SW 1271 (cell line): ENCODE measurements around the gene GALNT8.
"Not testable (repeated sequence)": the region's sequence is repeated elsewhere in the genome, so short reads cannot be mapped to it uniquely, and the experiment has no call there.

ENCODE experiments used
- DNase-seq, 2 experiments: peaks; one replicate each; lab custom pipeline; 2025; lab: John Stamatoyannopoulos, UW

The GALNT8 gene

DNA sequence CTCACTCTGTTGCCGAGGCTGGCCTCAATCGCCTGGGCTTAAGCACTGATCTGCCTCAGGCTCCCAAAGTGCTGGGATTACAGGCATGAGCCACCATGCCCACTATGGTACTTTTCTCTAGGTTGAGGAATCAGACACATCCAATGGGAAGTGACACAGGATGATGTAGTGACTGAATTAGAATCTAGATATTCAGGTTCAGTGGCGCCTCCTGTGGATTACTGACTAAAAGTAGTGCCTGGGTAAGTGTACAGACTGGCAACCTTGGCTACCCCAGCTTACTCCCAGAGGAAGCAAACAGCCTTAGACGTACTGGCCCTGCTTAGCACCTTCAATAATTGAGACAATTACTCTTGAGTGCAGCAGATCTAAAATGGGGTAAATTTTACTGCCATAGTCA, 22.8 kb downstream of the GALNT8 start:
- no peak for DNase-seq

DNA sequence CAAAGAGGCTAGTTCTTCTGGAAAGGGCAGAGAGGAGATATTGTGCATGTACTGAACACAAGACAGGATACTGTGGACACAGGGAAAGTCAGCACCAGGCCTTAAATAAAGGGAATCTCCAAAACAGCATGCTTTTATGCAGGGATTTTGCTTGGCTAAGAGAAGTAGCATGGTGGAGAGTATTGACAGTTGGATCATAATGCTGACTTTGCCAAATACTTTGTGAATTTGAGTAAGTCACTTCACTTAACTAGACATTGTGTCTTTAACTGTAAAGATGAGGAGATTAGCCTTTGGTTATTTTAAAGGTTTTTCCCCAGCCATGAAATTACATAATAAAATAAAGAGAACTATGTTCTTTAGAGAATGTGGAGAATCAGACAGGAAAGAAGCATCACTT, 24.5 kb downstream of the GALNT8 start:
- no peak for DNase-seq

DNA sequence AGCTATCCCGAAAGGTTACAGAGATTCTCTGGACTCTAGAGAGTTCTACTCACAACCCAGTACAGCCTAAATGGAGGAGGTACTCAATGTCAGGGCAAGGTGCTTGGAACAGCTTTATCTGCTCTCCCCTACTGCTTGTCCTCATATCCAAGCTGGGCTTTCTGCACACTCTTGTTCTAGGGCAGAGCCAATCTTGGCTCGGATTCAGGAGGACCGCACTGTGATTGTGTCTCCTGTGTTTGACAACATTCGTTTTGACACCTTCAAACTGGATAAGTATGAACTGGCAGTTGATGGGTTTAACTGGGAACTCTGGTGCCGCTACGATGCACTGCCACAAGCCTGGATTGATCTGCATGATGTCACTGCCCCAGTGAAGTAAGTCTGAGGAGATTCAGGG, 25.0 kb downstream of the GALNT8 start:
- DNase-seq, result no peak

DNA sequence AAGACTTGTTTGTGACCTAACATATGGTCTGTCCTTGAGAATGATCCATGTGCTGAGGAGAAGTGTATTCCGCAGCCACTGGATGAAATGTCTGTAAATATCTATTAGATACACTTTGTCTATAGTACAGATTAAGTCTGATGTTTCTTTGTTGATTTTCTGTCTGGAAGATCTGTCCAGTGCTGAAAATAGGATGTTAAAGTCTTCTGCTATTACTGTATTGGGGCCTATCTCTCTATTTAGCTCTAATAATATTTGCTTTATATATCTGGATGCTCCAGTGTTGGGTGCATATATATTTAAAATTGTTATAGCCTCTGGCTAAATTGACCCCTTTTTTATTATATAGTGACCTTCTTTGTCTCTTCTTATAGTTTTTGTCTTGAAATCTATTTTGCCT, 31.5 kb downstream of the GALNT8 start:
- DNase-seq, result not testable (repeated sequence)

DNA sequence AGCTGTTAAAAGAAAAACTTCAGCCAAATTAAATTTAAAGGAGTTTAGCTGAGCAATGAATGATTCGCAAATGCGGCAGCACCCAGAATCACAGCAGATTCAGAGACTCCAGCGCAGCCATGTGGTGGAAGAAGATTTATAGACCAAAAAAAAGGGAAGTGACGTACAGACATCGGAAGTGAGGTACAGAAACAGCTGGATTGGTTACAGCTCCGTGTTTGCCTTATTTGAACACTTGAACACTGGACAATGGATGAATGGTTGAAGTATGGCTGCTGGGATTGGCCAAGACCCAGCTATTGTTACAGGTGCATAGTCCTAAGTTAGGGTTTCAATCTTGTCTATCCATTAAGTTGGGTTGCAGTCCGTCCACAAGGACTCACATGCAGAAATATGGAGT, 42.6 kb downstream of the GALNT8 start:
- no peak for DNase-seq

DNA sequence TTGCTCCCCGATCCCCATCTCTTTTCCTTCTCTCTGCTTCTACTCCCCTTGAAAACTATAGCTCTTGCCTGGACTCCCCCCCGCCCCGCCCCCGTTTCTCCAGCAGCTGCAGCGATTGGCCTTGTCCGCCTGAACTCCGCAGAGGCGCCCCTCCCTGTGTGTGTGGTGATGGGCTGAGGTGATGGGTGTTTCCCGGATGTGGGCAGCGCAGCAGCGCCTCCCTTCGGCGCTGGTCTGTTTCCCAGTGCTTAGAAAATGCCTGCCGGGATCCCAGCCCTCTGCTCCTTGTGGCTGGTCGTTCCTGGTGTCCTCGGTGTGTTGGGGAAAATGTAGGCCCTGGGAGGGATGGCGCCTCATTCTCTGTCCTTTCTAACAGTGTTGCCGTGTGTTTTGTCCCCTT, 43.3 kb downstream of the GALNT8 start:
- DNase-seq, result no peak

DNA sequence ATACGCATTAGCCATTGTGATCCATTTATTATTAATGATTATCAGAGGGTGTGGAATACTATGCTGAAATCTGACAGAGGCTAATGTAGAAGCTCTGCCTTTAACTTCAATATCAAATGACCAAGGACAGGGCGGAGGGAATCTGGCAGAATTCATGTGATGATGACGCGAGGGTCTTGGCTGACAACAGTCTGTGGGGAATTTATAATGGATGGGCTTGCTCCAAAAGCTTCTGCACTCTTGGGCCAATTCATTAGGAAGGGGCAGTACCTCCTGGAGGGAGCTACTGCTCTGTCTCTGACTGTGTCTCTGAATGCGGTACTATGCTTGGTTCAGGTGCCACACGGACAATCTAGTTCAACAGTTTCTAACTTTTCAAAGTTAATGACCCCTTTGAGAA, 46.2 kb downstream of the GALNT8 start:
- no peak for DNase-seq

DNA sequence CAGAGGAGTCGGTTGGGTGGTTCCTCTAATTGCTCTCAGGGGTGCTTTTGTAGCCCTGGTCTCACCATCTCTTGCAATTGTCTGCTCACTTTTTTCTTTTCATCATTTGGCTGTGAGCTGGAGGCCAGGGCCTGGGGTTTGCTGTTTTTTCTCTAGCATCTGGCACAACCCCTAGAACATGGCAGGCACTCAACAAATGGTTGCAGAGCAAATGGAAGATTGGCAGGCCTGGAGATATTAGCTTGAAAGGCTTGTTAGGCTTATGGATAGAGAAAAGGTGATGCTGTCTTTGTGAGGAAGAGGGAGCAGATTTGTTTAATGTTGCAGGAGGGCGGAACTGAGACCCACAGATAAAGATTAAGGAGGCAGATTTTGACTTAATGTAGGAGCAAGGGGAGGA, 47.0 kb downstream of the GALNT8 start:
- DNase-seq, result no peak

DNA sequence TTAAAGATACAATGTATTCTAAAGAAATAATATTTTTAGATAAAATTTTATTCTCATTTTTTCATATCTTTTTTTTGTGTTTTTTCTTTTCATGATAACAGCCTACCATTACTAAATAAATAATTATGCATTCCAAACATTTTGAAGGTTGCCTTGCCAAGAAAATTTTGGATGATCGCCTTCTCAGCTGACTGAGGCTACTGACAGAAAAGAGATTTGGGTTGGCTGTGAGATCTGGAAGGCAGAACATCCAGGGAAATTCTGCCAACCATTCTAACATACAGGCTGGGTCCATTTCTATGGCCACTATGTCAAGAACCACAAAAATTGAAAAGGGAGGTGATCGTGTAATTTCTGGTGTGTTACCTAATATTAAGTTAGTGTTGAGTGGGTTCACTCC, 48.1 kb downstream of the GALNT8 start:
- no peak for DNase-seq

DNA sequence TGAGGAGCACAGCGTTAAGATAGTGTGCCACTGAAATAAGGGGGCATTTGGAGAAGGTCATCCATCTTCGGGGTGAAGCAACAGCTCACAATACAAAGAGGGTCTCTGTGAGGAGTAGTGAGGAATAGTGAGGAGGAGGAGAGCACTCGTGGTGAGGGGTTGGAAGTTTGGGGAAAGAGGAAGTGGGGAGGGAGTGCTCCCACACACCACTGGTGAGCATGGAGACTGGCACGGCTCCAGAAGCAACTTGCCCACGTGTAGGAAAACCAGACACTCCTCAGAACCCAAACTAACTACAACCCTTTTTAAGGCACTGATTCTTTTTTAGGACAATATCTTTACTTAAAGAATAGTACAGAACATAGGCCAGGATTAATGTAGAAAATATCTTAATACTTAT, 48.9 kb downstream of the GALNT8 start:
- no peak for DNase-seq

DNA sequence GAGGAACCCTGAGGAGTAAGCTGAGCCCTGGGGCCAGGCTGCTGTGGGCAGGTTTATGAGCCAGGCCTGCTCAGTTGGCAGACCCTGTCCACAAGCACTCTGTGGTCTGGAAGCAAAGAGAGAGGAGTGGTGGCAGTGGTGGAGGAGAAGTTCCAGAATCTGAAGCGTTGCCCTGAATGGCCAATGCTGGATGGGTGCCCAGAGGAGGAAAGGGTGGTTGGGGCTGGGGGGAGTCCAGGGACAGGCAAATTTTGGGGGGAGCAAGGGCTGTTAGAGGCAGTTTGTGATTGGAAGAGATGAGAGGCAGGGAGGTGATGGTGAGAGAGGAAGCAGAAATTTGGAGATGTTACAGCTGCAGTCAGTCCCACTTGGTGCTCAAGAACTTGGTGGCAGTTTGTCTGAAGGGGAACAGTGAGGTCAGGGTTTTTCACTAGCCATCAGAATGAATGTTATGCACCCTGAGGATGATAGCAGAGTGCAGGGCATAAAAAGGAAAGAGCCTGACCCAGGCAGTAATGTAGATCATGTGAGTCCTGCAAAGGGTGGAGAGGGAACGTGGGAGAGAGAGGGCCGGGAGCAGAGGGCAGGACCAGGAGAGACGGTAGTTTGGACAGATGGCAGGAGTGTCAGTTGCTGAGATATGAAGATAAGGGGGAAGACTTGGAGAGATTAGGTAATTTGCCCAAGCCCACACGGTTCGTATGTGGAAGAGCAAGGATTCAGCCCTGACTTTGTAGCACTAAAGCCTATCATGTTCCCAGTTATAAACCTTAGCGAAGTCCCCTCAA, 51.2 kb downstream of the GALNT8 start:
- DNase-seq, result no peak

DNA sequence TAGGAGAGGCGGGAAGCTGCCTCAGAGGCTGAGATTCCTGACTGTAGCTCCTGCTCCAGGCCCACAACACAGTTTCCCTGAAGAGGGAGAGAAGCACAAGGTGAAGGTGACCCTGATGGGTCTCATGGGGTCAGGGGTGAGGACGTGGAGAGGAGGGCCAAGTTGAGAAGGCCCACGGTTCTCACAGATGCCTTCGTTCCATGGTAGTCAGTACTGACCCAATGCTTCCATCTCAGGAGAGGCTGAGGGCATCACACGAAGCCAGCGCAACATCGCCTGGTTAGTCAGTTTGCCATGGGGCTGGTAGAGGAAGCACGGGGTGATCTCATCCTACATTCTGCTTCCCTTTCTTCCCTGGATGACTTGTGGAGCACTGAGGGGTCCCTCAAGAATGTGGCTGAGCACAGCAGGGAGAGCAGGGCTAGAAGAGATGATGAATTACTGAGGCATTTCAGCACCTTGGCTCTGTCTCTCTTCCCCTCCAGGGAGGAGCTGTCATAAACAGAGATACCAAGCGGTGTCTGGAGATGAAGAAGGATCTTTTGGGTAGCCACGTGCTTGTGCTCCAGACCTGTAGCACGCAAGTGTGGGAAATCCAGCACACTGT, 51.9 kb downstream of the GALNT8 start:
- no peak for DNase-seq

DNA sequence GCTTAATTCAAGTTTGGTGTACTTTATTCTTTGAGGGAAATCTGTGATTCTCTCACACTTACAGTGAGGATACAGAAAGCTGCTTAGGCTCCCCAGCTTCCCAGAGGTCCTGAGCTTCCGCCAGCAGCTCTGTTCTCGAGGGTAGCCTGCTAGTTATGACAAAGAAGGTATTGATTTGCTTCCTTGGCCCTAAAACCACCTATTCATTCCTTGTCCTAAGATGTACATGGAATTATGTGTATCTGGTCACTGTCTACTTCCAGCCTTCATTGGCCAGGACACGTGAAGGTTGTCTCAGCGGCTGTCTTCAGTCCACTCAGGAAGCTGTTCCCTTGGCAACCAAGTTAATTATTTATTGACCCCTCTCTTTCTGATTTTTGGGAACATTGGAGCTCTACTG, 55.7 kb downstream of the GALNT8 start:
- DNase-seq, result no peak

DNA sequence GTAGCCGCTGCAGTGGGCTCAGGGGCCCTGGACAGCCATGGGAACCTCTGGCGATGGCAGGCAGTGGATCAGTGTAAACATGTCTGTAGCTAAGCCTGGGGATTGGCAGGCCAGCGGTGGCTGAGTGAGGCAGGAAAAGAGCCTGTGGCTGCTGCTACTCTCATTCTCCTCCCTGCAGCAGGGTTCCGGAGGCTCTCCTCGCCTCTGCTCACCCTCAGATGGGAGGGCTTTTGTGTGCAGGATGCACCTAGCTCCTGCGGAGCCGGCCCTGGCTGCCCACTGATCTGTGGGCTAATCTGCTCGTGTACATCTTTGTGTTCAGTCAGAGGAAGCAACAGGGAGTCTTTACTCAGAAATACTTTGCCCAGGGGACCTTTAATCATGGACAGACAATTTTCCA, 59.5 kb downstream of the GALNT8 start:
- no peak for DNase-seq

DNA sequence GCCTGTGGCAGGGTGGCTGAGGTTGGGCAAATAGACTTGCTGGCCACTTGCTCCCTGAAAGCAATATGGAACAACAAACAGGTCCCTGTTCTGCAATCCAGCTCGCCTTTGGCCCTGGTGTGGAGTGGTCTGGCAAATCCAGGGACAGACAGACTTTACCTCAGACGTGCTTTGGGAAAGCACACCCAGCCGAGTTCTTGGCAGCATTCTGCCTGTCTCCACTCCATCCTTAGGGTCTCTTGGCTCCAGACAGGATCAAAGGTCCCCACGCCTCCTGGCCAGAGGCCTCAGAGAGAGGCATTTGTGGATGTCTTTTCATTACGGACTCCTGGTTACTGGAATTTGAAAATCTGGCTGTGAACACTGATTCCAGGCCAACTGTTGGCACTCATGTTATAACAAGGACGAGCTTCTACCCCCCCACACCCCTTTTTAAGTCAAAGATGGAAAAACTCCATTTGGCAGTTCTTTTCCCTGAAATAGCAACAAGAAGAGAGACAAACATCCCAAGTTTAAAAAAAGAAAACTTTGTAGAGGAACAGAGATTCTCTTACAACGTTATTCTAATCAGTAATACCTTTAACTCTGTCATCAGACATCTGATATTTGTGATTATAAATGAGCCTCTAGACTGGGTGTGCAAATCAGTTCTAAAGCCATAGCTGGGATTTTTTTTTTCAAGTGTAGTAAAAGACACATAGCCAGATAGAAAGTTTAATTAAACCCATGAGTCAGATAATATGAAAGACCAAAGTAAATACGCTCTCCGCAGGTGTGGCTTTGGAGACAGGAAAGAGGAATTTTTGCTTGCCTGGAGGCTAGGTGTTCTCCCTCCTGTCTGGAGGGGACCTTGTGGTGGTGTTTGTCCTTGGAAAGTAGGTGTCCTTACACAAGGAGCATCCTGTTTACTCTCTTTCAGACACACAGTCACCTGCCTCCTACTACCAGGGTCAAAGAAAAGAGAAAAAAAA, 60.7 kb downstream of the GALNT8 start:
- DNase-seq, result no peak

DNA sequence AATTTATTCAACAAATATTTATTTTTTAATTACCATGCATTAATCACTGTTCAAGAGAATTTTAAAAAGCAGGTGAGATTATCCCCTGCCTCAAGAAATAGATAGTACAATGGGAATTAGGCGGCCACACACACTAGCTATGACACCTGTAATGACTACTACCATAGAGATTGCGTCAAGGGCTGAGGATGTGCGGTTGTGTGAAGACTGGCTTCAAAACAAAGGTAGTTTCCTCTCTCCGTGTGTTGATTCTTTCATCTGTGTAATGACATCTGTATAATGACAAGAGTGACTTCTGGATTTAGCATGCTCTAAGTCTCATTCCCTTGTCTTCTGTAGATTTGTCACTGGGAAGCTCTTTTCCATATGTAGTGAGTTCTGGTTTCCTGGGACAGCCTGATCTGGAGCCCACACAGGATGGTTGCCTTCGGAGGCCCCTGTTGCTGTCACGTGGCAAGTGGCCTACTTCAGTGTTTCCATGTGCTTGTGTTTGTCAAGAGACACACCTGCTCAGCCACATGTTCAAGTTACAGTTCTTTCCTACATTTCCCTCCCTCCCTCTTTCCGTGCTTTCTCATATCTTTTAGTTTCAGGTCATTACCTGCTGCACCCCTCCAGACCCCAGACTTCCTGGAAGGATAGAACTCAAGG, 64.3 kb downstream of the GALNT8 start:
- DNase-seq, result no peak

DNA sequence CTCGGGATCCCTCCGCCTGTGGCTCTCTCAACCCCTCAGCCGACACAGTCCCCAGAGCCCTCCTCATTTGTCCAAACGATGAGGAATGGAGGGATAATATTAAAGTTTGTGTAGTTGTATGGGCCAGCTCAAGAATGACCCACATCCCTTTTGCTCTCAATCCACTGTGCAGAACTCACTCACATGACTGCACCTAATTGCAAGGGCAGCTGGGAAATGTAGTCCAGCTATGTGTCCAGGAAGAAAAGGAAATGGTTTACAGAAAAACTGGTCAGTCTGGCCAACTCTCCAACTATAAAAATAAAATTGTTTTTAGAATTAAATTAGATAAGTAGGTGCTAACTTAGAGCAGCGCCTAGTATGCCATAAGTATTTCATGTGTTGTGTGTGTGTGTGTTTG, 66.6 kb downstream of the GALNT8 start:
- DNase-seq, result no peak

DNA sequence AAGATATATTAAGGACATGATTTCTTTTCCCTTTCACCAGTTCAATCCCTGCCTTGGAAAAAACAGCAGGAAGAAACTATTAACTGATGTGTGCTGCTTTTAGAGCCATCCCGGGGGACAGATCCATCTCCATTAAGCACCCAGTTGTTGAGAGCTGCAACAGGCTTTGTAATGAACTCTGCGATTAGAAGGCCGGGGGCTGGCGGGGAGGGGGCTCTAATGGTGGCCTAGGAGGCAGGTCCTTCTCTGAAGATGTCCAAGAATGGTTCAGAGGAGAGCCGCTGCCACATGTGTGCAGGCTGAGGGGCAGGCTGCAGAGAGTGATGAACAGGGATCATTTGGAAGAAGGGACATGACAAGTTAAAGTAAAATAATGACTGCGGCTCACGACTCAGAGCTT, 67.8 kb downstream of the GALNT8 start:
- no peak for DNase-seq

DNA sequence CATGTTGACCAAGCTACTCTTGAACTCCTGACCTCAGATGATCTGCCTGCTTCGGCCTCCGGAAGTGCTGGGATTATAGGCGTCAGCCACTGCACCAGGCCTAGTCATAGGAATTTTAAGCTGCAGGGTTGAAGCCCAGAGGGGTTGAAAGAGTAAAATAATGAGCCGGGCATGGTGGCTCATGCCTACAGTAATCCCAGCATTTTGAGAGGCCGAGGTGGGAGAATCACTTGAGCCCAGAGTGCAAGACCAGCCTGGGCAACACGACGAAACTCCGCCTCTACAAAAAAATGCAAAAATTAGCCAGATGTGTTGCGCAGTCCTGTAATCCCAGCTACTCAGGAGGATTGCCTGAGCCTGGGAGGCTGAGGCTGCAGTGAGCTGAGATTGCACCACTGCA, 69.6 kb downstream of the GALNT8 start:
- DNase-seq, result no peak

DNA sequence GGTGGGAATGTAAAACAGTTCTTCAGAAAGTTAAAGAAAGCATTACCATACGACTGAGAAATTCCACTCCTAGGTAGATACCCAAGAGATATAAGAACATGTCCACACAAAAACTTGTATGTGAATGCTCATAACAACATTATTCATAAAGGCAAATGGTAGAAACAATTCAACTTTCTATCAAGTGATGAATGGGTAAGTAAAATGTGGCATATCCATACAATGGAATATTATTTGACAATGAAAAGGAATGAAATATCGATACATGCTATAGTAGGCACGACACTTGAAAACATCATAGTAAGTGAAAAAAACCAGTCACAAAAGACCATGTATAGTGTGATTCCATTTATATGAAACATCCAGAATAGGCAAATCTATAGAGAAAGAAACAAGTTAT, 71.3 kb downstream of the GALNT8 start:
- DNase-seq, result no peak

DNA sequence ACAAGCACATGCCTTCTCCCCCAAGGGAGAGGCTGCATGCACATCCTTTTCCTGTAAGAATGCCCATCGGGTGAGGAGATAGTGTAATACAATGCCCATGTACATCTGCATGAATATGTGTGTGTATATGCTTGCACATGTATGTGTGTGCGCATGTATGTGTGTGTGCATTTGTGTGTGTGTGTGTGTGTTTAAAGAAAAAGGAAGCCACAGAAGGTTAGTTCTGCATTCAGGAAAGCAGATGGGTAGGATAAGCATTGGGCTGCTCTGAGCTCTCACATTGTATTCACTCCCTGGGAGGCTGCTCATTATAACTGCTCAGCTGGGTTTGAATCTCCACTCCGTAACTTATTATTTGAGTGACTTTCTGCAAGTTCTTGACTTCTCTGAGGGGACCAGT, 74.3 kb downstream of the GALNT8 start:
- no peak for DNase-seq

DNA sequence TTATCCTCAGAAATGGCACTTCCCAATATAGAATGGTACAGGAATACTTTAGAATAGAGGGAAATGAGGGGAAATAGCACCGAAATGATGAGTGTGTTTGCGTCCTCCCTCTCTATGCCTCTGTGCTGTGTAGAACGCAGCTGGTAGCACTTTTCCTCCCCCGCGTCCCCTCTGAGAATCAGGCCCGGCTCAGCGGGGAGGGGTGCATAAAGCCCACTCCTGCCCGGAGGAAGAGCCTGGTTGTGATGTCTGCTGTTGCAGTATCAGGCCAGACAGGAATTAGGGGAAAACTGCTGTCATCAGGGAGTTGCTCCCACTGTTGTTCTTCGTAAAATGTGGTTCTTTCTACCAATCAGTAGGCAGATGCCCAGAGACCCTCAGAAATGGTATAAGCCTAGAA, 76.0 kb downstream of the GALNT8 start:
- DNase-seq, result no peak
